HFF-Myc (cell line): ENCODE data around the gene CNGA3.

Experiments used
- DNase-seq: peaks from one replicate; pipeline ENCODE4 v3.0.0-alpha.2; 2011; ENCODE audit warnings: low read depth; ENCODE audit errors: extremely low read depth
- H3K4me3 ChIP-seq: replicated peaks from 2 replicates; pipeline ENCODE4 v1.5.1; 2011; ENCODE audit warnings: low read depth, mild to moderate bottlenecking, control low read depth, low read length
- TF ChIP-seq, protein P1 (sequence below): IDR thresholded peaks from 2 replicates; pipeline ENCODE4 v1.5.1; 2012; ENCODE audit warnings: mild to moderate bottlenecking, low read depth, low read length, control low read depth; ENCODE audit errors: missing control alignments

Gene CNGA3

GRCh38 chr2:98394595-98395153, 48.4 kb downstream of the CNGA3 start:
- TF ChIP-seq, protein P1, sequence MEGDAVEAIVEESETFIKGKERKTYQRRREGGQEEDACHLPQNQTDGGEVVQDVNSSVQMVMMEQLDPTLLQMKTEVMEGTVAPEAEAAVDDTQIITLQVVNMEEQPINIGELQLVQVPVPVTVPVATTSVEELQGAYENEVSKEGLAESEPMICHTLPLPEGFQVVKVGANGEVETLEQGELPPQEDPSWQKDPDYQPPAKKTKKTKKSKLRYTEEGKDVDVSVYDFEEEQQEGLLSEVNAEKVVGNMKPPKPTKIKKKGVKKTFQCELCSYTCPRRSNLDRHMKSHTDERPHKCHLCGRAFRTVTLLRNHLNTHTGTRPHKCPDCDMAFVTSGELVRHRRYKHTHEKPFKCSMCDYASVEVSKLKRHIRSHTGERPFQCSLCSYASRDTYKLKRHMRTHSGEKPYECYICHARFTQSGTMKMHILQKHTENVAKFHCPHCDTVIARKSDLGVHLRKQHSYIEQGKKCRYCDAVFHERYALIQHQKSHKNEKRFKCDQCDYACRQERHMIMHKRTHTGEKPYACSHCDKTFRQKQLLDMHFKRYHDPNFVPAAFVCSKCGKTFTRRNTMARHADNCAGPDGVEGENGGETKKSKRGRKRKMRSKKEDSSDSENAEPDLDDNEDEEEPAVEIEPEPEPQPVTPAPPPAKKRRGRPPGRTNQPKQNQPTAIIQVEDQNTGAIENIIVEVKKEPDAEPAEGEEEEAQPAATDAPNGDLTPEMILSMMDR: no peak
- DNase-seq: no peak
- no peak overlapping the region for H3K4me3 ChIP-seq

DNA sequence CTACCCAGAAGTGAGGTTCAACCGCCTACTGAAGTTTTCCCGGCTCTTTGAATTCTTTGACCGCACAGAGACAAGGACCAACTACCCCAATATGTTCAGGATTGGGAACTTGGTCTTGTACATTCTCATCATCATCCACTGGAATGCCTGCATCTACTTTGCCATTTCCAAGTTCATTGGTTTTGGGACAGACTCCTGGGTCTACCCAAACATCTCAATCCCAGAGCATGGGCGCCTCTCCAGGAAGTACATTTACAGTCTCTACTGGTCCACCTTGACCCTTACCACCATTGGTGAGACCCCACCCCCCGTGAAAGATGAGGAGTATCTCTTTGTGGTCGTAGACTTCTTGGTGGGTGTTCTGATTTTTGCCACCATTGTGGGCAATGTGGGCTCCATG, 49.7 kb downstream of the CNGA3 start:
- TF ChIP-seq, protein P1: no peak
- no peak for DNase-seq
- H3K4me3 ChIP-seq: no peak overlapping the region

- TF ChIP-seq, protein P1: no peak
- no peak overlapping the region for H3K4me3 ChIP-seq
- no peak for DNase-seq
Measured at GRCh38 chr2:98396745-98397355, 50.6 kb downstream of the CNGA3 start.

DNA sequence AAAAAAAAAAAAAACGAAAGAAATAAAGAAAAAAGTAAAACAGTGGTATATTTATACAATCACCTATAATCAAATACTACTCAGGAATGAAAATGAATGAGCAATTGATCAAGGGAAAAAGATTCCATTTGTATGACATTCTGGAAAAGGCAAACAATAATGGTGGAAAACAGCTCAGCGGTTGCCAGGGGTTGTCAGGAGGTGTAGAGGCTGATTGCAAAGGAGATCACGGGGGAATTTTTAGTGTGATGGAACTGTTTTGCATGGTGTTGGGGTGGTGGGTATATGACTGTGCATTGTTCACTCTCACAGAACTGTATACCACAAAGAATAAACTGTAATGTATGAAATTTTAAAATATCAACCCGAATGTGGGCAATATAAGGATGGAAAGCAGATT, 52.9 kb downstream of the CNGA3 start:
- DNase-seq: no peak
- no peak overlapping the region for H3K4me3 ChIP-seq
- TF ChIP-seq, protein P1: no peak

GRCh38 chr2:98403878-98404277, 57.6 kb downstream of the CNGA3 start:
- TF ChIP-seq, protein P1: no peak
- no peak for DNase-seq
- no peak overlapping the region for H3K4me3 ChIP-seq

DNA sequence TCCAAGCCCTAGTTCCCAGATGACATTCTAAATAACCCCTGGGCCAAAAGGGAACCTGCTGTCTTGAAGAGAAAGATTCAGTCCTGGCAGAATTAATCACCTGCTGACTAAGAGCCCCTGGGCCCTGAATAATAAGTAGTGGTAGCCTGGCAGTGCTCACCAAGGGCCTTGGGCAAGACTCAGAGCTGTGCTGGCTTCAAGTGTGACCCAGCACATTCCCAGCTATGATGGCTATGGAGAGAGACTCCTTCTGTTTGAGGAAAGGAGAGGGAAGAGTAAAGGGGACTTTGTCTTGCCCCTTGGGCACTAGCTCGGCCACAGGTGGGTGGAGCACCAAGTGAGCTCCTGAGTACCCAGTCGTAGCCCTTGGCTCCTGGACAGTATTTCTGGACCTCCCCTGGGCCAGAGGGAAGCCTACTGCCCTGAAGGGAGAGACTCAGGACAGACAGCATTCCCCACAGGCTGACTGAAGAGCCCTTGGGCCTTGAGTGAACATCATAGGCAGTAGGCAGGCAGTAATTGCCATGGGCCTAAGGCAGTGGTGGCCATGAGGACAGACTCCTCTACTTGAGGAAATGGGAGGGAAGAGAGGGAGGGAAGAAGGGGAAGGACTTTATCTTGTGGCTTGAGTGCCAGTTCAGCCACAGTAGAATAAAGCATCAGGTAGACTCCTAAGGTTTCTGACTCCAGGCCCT, 58.4 kb downstream of the CNGA3 start:
- DNase-seq: no peak
- TF ChIP-seq, protein P1: no peak
- H3K4me3 ChIP-seq: no peak overlapping the region
